HCT116 (cell line): Measurements from ENCODE around the gene TSPAN11. TPM values are rescaled to one million over a fixed set of nuclear protein-coding genes. Genes with fewer than 3 reads are reported as not detected.

Experiments
- ATAC-seq: fragments of 200-7000 bp; cut with Tn5 transposase; 2 replicates; pipeline ENCODE4 v1.9.1; 2020; ENCODE audit warnings: mild to moderate bottlenecking, moderate library complexity
- BruUV-seq: library from RNA; stranded (reverse); fragments of 400-500 nt; replicated peaks from 2 replicates; lab custom pipeline; 2021; lab: Mats Ljungman, UMichigan
- CTCF ChIA-PET: fragments of 300-600 bp; sonication (Branson Sonifier 250); formaldehyde crosslinking; loops from one replicate; lab custom pipeline; 2021; ENCODE audit warnings: antibody characterized with exemption; lab: Charles Lee
- POLR2A ChIA-PET: fragments of 300-600, 350-600 bp; sonication (Branson Sonifier 250); formaldehyde crosslinking; loops from one replicate; lab custom pipeline; 2021; ENCODE audit warnings: antibody characterized with exemption; lab: Charles Lee
- RAD21 ChIA-PET, 2 experiments: fragments of 300-600 bp; sonication (Branson Sonifier 250); formaldehyde crosslinking; loops; one replicate each; lab custom pipeline; 2023; ENCODE audit warnings: low total read pairs in 2 of 2; ENCODE audit not compliant: uncharacterized antibody in 2 of 2, unreplicated experiment in 2 of 2, low non-redundant PET in 1 of 2; lab: Charles Lee
- DNase-seq: peaks from one replicate; pipeline ENCODE4 v3.0.0-alpha.2; 2010; ENCODE audit warnings: low read depth, low spot score
- H2AFZ ChIP-seq: fragments of 200-600 bp; shearing (Covaris generic), sonication (generic); 2 replicates; pipeline ENCODE4 v1.6.1; 2017; ENCODE audit warnings: low read depth, mixed run types, mixed read lengths, antibody characterized with exemption, low read length; ENCODE audit not compliant: poor library complexity, severe bottlenecking
- H3K27ac ChIP-seq: 2 replicates; pipeline ENCODE4 v1.5.1; 2012; ENCODE audit warnings: low read depth, low read length
- H3K27me3 ChIP-seq: fragments of 200-600 bp; sonication (generic); 2 replicates; pipeline ENCODE4 v1.6.1; 2016; ENCODE audit warnings: mixed run types, low read length, mixed read lengths; ENCODE audit not compliant: insufficient read depth
- H3K36me3 ChIP-seq, 2 experiments: fragments of 200-500 bp in 1 of 2; fragments of 200-600 bp in 1 of 2; sonication (Bioruptor generic) in 1 of 2; sonication (generic) in 1 of 2; 2 replicates each; pipeline versions ENCODE4 v1.5.1 to v1.6.1; 2014 to 2016; ENCODE audit warnings: low read length in 2 of 2, inconsistent platforms in 1 of 2, mixed read lengths in 1 of 2, mixed run types in 1 of 2; ENCODE audit not compliant: insufficient read depth in 2 of 2, control insufficient read depth in 1 of 2
- H3K4me1 ChIP-seq, 2 experiments: fragments of 200-600 bp in 1 of 2; sonication (generic) in 1 of 2; 2 replicates each; pipeline versions ENCODE4 v1.5.1 to v1.6.1; 2012 to 2017; ENCODE audit warnings: low read length in 2 of 2, inconsistent platforms in 1 of 2, mild to moderate bottlenecking in 1 of 2, mixed read lengths in 1 of 2, mixed run types in 1 of 2, moderate library complexity in 1 of 2; ENCODE audit not compliant: insufficient read depth in 2 of 2, control insufficient read depth in 1 of 2
- H3K4me2 ChIP-seq: fragments of 200-600 bp; sonication (generic); 2 replicates; pipeline ENCODE4 v1.6.1; 2017; ENCODE audit warnings: mixed run types, low read length, mixed read lengths
- H3K4me3 ChIP-seq, 2 experiments: fragments of 200-600 bp in 1 of 2; sonication (generic) in 1 of 2; replicated peaks in 1 of 2; 2 replicates each; pipeline ENCODE4 v1.5.1; 2011 to 2016; ENCODE audit warnings: low read length in 2 of 2, control low read depth in 1 of 2, low read depth in 1 of 2, mild to moderate bottlenecking in 1 of 2, mixed read lengths in 1 of 2, mixed run types in 1 of 2
- H3K79me2 ChIP-seq: fragments of 200-600 bp; sonication (generic); 2 replicates; pipeline ENCODE4 v1.6.1; 2017; ENCODE audit warnings: mild to moderate bottlenecking, mixed run types, low read length, moderate library complexity, mixed read lengths; ENCODE audit not compliant: insufficient read depth
- H3K9ac ChIP-seq: fragments of 200-600 bp; sonication (generic); 2 replicates; pipeline ENCODE4 v1.6.1; 2016; ENCODE audit warnings: low read length, mixed read lengths
- H3K9me2 ChIP-seq: fragments of 200-600 bp; sonication (generic), shearing (Covaris generic); 2 replicates; pipeline ENCODE4 v1.6.1; 2017; ENCODE audit warnings: mixed run types, mild to moderate bottlenecking, moderate library complexity; ENCODE audit not compliant: insufficient read depth
- H3K9me3 ChIP-seq, 2 experiments: fragments of 200-500 bp in 1 of 2; fragments of 200-600 bp in 1 of 2; sonication (Bioruptor generic) in 1 of 2; sonication (generic) in 1 of 2; 2 replicates each; pipeline ENCODE4 v1.6.1; 2014 to 2017; ENCODE audit warnings: low read length in 2 of 2, mixed read lengths in 2 of 2, inconsistent platforms in 1 of 2, low read depth in 1 of 2, mild to moderate bottlenecking in 1 of 2, mixed run types in 1 of 2, moderate library complexity in 1 of 2; ENCODE audit not compliant: control insufficient read depth in 1 of 2, insufficient read depth in 1 of 2
- H4K20me1 ChIP-seq: fragments of 200-600 bp; sonication (generic), shearing (Covaris generic); 2 replicates; pipeline ENCODE4 v1.6.1; 2017; ENCODE audit warnings: mixed run types, mild to moderate bottlenecking, moderate library complexity; ENCODE audit not compliant: insufficient read depth
- ATF3 ChIP-seq: IDR thresholded peaks from 2 replicates; pipeline ENCODE4 v1.6.1; 2012
- CEBPB ChIP-seq: IDR thresholded peaks from 2 replicates; pipeline ENCODE4 v1.6.1; 2012; ENCODE audit warnings: low read depth
- EZH2phosphoT487 ChIP-seq: fragments of 200-600 bp; IDR thresholded peaks from 2 replicates; pipeline ENCODE4 v1.6.1; 2018; ENCODE audit warnings: antibody characterized with exemption, borderline replicate concordance
- POLR2A ChIP-seq: IDR thresholded peaks from 2 replicates; pipeline ENCODE4 v1.7.0; 2011; ENCODE audit warnings: borderline replicate concordance; ENCODE audit not compliant: insufficient read depth, insufficient read length; ENCODE audit errors: extremely low read depth
- RAD21 ChIP-seq: IDR thresholded peaks from 2 replicates; pipeline ENCODE4 v1.6.1; 2012; ENCODE audit warnings: low read depth, mild to moderate bottlenecking
- SIN3A ChIP-seq: IDR thresholded peaks from 2 replicates; pipeline ENCODE4 v1.6.1; 2012; ENCODE audit warnings: low read depth
- SP1 ChIP-seq: IDR thresholded peaks from 2 replicates; pipeline ENCODE4 v1.6.1; 2012; ENCODE audit warnings: low read depth
- ZBTB33 ChIP-seq: IDR thresholded peaks from 2 replicates; pipeline ENCODE4 v1.6.1; 2011; ENCODE audit warnings: mild to moderate bottlenecking, low read length, moderate library complexity; ENCODE audit not compliant: insufficient replicate concordance; ENCODE audit errors: extremely low read depth
- ZNF274 ChIP-seq: fragments of 200-500 bp; sonication (Bioruptor generic); IDR thresholded peaks from 2 replicates; pipeline ENCODE4 v1.6.1; 2014; ENCODE audit warnings: mild to moderate bottlenecking, low read depth, low read length, inconsistent platforms
- intact Hi-C: fragments of 100-400 bp; cut with micrococcal nuclease; formaldehyde crosslinking; loops from 2 replicates; pipeline ENCODE4 v1.10.0; 2022
- total RNA-seq: library from RNA; stranded (reverse); gene quantifications from one replicate; pipeline ENCODE4 v1.2.1, GENCODE V29; 2021; ENCODE audit not compliant: unreplicated experiment

The TSPAN11 gene
- total RNA-seq, 1 experiment from 2014 or later, result not detected

GRCh38 chr12:30945443-30946164 is 19.1 kb downstream of the TSPAN11 start:
- H3K9me3 ChIP-seq, result no peaks in the 10 kb centered on the region
- 0 out of 2 replicates have a peak, but pooled peaks cover 4% of the 10 kb centered on the region for H3K27me3 ChIP-seq
- CTCF ChIA-PET, result no interaction called here
- no TSS peak for BruUV-seq
- no peak overlapping the region for H3K27ac ChIP-seq
- H3K9me2 ChIP-seq, result no peaks in the 10 kb centered on the region
- no peaks in the 10 kb centered on the region for H3K36me3 ChIP-seq
- H3K79me2 ChIP-seq, result no peaks in the 10 kb centered on the region
- POLR2A ChIA-PET, result no interaction called here
- RAD21 ChIA-PET, result no interaction called here
- no peak for DNase-seq
- TF ChIP-seq EZH2phosphoT487, result no peak
- no peak for TF ChIP-seq ZBTB33
- no peak for TF ChIP-seq SP1
- TF ChIP-seq RAD21, result no peak
- TF ChIP-seq ZNF274, result no peak
- TF ChIP-seq CEBPB, result no peak
- TF ChIP-seq ATF3, result no peak
- TF ChIP-seq POLR2A, result no peak
- TF ChIP-seq SIN3A, result no peak
- no peak overlapping the region for H3K9ac ChIP-seq
- no peak overlapping the region for H3K4me2 ChIP-seq
- no peak overlapping the region for H2AFZ ChIP-seq
- no peaks in the 10 kb centered on the region for H3K4me1 ChIP-seq
- no peak for ATAC-seq
- H4K20me1 ChIP-seq, result no peaks in the 10 kb centered on the region
- H3K4me3 ChIP-seq, result no peak overlapping the region
- intact Hi-C loops, result no loop called here
